ENCODE data around the gene ZNF446. TPM values are rescaled to one million over a fixed set of nuclear protein-coding genes. Genes with fewer than 3 reads are reported as not detected.
"Not testable (repeated sequence)": the region's sequence is repeated elsewhere in the genome, so short reads cannot be mapped to it uniquely, and the experiment has no call there.

ZNF446 gene
- 10 to 100 TPM; 14.7 to 29.8 (median 22.8) TPM for total RNA-seq

DNA sequence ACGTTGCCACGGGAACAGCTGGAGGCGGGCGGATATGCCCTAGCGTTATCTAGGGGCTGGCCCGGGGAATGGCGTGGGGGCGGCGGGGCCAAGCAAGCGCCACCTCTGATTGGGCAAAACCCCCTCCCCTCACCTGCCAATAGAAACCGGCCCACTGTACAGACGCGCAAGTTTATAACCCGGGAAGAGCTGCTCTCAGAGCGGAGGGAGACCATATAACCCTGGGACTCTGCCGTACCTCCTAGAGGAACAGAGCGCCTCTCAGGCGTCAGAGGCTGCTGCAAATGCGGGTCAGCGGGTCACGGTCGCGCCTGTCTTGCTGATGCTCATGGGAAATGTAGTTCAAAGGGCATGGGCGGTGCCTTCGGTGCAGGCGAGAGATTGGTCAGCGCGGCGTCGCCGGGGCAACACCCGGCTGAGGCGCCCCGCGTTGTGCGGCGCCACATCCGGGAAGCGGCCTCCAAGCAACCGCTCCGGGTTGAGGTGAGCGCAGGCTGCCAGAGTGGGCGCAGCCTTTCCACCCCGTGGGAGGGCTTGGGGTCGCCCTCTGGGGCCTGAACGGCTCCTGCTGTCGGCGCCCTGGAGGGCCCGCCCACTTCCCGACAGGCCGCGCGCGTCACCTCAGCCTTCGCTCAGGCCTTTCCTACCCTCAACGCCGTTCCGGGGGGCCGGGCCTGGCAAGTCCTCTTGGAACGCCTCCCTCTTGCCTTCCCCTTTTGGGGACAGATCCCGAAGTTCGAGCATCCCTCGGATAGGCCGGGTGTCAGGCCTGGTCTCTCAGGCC lies at the start of gene ZNF446:
ZNF446 (plus strand) TSS at position 639 of the 784 bp plus-strand sequence. CDS start 867 bp downstream, outside the sequence.
- WGBS, 2 donors = 0 to 1% methylated on average over 27 to 53 of the region's 64 CpGs
- intact Hi-C loops (cut with DNase I; ENCODE audit: low total_unique reads) = no loop called here

DNA sequence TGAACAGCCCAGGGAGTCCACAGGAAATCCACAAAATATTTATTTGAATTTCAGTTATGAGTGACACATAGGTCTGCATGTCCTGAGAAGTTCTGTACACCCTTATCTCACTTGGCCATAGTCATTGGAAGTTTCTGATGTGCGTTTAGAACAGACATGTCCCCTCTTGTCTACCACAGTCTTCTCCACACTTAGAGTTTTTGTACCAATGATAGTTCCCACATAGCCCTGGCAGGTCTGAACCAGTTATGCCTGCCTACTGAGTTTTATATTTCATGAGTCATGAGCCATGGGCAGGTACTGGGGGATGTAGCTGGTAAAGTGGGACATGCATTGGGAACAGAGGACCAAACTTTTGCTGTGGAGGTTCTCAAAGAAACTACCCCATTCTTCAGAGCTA lies 47.5 kb upstream of the ZNF446 start:
- TF ChIP-seq, protein P1, sequence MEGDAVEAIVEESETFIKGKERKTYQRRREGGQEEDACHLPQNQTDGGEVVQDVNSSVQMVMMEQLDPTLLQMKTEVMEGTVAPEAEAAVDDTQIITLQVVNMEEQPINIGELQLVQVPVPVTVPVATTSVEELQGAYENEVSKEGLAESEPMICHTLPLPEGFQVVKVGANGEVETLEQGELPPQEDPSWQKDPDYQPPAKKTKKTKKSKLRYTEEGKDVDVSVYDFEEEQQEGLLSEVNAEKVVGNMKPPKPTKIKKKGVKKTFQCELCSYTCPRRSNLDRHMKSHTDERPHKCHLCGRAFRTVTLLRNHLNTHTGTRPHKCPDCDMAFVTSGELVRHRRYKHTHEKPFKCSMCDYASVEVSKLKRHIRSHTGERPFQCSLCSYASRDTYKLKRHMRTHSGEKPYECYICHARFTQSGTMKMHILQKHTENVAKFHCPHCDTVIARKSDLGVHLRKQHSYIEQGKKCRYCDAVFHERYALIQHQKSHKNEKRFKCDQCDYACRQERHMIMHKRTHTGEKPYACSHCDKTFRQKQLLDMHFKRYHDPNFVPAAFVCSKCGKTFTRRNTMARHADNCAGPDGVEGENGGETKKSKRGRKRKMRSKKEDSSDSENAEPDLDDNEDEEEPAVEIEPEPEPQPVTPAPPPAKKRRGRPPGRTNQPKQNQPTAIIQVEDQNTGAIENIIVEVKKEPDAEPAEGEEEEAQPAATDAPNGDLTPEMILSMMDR (IDR thresholded peaks at IDR 0.05) = no peak
- no peak for TF ChIP-seq POLR2A (IDR thresholded peaks at IDR 0.05)
- DNase-seq (ENCODE audit: low spot score in 2 of 2) = no peak
- intact Hi-C loops (cut with DNase I; ENCODE audit: low total_unique reads) = no loop called here
- 69 to 77% methylated on average over 1 of the region's 1 CpG for WGBS, 2 donors
- no peak overlapping the region for H3K4me3 ChIP-seq (ENCODE audit: low read depth, poor library complexity, severe bottlenecking)

More for the DNA sequence above, at the start of gene ZNF446:
- DNase-seq (ENCODE audit: low spot score in 2 of 2) = peak; percentile 98 to 99
- no peak for TF ChIP-seq POLR2A (IDR thresholded peaks at IDR 0.05)
- H3K4me3 ChIP-seq (ENCODE audit: low read depth, poor library complexity, severe bottlenecking) = peak within 1 kb of the TSS; percentile 34

DNA sequence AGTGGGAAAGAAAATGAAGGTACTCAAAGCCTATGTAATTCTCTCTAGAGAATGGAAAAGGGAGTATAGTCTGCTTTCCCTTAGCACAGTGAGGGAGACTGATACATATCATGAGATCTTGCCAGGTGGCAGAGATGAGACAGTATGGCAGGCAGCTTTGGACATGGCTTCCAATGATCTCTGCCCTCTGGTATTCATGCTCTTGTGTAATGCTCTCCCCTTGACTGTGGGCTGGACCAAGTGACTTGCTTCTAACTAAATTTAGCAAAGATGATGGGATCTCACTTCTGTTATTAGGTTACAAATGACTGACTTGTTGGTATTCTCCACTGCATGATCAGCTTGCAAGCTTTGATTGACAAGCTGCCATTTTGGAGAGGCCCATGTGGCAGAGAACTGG lies 46.4 kb upstream of the ZNF446 start:
- DNase-seq (ENCODE audit: low spot score in 2 of 2) = no peak
- intact Hi-C loops (cut with DNase I; ENCODE audit: low total_unique reads) = no loop called here
- H3K4me3 ChIP-seq (ENCODE audit: low read depth, poor library complexity, severe bottlenecking) = no peak overlapping the region
- TF ChIP-seq POLR2A (IDR thresholded peaks at IDR 0.05) = no peak
- TF ChIP-seq, protein P1 (IDR thresholded peaks at IDR 0.05) = no peak

- intact Hi-C loops (cut with DNase I; ENCODE audit: low total_unique reads) = no loop called here
- TF ChIP-seq POLR2A (IDR thresholded peaks at IDR 0.05) = no peak
- TF ChIP-seq, protein P1 (IDR thresholded peaks at IDR 0.05) = no peak
- DNase-seq (ENCODE audit: low spot score in 2 of 2) = no peak
- WGBS, 2 donors = 100% methylated on average over 2 of the region's 2 CpGs
- no peak overlapping the region for H3K4me3 ChIP-seq (ENCODE audit: low read depth, poor library complexity, severe bottlenecking)
These were observed 41.9 kb upstream of the ZNF446 start for GRCh38 chr19:58434217-58434616.

DNA sequence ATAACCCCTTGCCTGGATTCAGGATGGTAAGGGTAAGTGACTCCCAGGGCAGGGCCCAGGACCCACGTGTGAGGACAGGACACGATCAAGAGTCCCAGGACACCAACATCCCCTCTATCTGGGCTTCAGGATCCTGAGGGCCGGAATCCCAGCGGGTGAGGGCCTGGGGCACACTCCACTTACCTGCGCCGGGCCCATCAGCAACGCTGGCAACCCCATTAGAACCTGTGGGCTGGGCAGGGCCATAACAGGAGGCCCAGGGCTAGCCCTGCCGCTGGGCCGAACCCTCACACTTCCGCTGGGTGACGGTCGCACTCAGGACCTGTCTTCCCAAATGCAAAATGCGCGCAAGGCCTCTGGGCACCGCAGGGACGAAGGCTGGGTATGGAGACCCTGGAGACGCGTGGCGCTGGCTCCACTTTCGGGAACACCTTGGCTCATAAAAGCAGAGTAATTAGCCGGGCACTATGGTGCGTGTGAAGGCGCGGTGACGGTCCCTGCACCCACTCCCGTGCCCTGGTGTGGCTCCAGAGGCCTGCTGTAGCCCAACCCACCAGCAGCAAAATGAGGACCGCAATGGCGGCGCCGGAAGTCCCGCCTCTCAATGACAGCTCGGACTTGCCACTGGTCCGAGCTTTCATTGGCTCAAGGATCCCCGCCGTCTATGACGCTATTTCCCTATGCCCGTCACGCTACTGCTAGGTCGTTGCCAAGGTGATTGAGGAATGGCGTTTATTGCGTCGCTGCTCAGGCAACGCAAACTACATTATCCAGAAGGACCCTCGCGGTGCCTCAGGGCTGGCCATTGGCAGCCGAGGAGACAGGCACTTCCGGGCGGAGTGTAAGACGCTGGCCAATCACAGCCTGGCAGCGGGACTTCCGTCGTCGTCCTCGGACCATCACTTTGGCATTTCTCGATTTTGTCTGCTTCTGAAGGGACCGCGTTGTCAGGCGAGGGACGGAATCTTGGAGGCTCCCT lies 36.3 kb upstream of the ZNF446 start, which contains the start of gene ZNF132:
ZNF132 (minus strand) TSS at position 578 of the 979 bp plus-strand sequence; CDS start at position 246, 332 bp downstream.
- TF ChIP-seq, protein P1 (IDR thresholded peaks at IDR 0.05) = no peak
- TF ChIP-seq POLR2A (IDR thresholded peaks at IDR 0.05) = no peak
- WGBS, 2 donors = 12% methylated on average over 30 to 59 of the region's 59 CpGs
- H3K4me3 ChIP-seq (ENCODE audit: low read depth, poor library complexity, severe bottlenecking) = peak within 1 kb of the TSS; percentile 49
- intact Hi-C loops (cut with DNase I; ENCODE audit: low total_unique reads) = no loop called here
- DNase-seq (ENCODE audit: low spot score in 2 of 2) = peak; percentile 99

GRCh38 chr19:58440556-58440955 lies 35.6 kb upstream of the ZNF446 start:
- peak overlapping the region; percentile 44 for H3K4me3 ChIP-seq (ENCODE audit: low read depth, poor library complexity, severe bottlenecking)
- intact Hi-C loops (cut with DNase I; ENCODE audit: low total_unique reads) = no loop called here
- DNase-seq (ENCODE audit: low spot score in 2 of 2) = no peak
- TF ChIP-seq, protein P1 (IDR thresholded peaks at IDR 0.05) = no peak
- no peak for TF ChIP-seq POLR2A (IDR thresholded peaks at IDR 0.05)
- 36 to 43% methylated on average over 17 to 20 of the region's 31 CpGs for WGBS, 2 donors

GRCh38 chr19:58442986-58443385 lies 33.2 kb upstream of the ZNF446 start:
- WGBS, 2 donors = 85 to 88% methylated on average over 7 of the region's 7 CpGs
- not testable (repeated sequence) for DNase-seq (ENCODE audit: low spot score in 2 of 2)

GRCh38 chr19:58448860-58449259 lies 27.3 kb upstream of the ZNF446 start:
- intact Hi-C loops (cut with DNase I; ENCODE audit: low total_unique reads); H3K4me3 ChIP-seq (ENCODE audit: low read depth, poor library complexity, severe bottlenecking); DNase-seq (ENCODE audit: low spot score in 2 of 2): not testable (repeated sequence)
- WGBS, 2 donors = 70 to 81% methylated on average over 3 of the region's 3 CpGs

More at GRCh38 chr19:58442986-58443385, 33.2 kb upstream of the ZNF446 start:
- intact Hi-C loops (cut with DNase I; ENCODE audit: low total_unique reads); H3K4me3 ChIP-seq (ENCODE audit: low read depth, poor library complexity, severe bottlenecking): not testable (repeated sequence)
